Ovary (tissue), 9 donors: ENCODE measurements around the gene EEFSEC. TPM values are rescaled to one million over a fixed set of nuclear protein-coding genes. Genes with fewer than 3 reads are reported as not detected.

ENCODE experiments used
- DNase-seq, 5 donors: peaks; one replicate each; pipeline ENCODE4 v3.0.0-alpha.2; 2019 to 2020
- H3K27ac ChIP-seq, 2 donors: fragments of 200-600 bp; one replicate each; pipeline versions ENCODE4 v1.5.1 to v1.8.0; 2019 to 2022
- H3K27me3 ChIP-seq: fragments of 200-600 bp; one replicate; pipeline ENCODE4 v1.8.0; 2022
- H3K36me3 ChIP-seq: fragments of 200-600 bp; sonication (generic); one replicate; pipeline ENCODE4 v1.5.1; 2019
- H3K4me1 ChIP-seq: one replicate; pipeline ENCODE4 v1.8.1; 2013; ENCODE audit warnings: mild to moderate bottlenecking, moderate library complexity; ENCODE audit not compliant: insufficient read depth
- H3K4me3 ChIP-seq: fragments of 200-600 bp; sonication (generic); one replicate; pipeline ENCODE4 v1.5.1; 2017
- H3K9me3 ChIP-seq, 2 donors: fragments of 200-600 bp in 1 of 2; sonication (generic) in 1 of 2; one replicate each; pipeline versions ENCODE4 v1.5.1 to v1.8.1; 2013 to 2019; ENCODE audit warnings: mild to moderate bottlenecking in 1 of 2, moderate library complexity in 1 of 2
- CTCF ChIP-seq, 3 donors: fragments of 450-650 bp in 2 of 3; fragments of 200-600 bp in 1 of 3; IDR thresholded peaks; one replicate each; pipeline versions ENCODE4 v1.5.1 to v1.8.0; 2016 to 2022; ENCODE audit warnings: antibody characterized with exemption in 3 of 3, mild to moderate bottlenecking in 1 of 3
- EP300 ChIP-seq: sonication (generic); formaldehyde crosslinking; IDR thresholded peaks from one replicate; pipeline ENCODE4 v1.6.1; 2017; ENCODE audit warnings: antibody characterized with exemption
- POLR2A ChIP-seq: fragments of 450-650 bp; IDR thresholded peaks from one replicate; pipeline ENCODE4 v1.6.1; 2017; ENCODE audit warnings: antibody characterized with exemption, mild to moderate bottlenecking, moderate library complexity
- WGBS, 3 donors: extraction: QIAGEN DNeasy Blood & Tissue Kit in 1 of 3; methylation state at CpG; one replicate each; pipeline versions ENCODE4 v1.1.5 to v1.1.7; 2013 to 2017; 5-methylcytosine and 5-hydroxymethylcytosine counted together
- intact Hi-C, 4 donors: fragments of 100-400 bp; cut with DNase I; formaldehyde crosslinking; loops; one replicate each; pipeline versions ENCODE4 v1.11.0 to v1.15.1; 2022 to 2023
- polyA plus RNA-seq, 2 donors: library from polyadenylated mRNA; stranded (reverse); fragments of 200-250 nt in 1 of 2; fragments of 350-450 nt in 1 of 2; fragmentation: Illumina TruSeq in 1 of 2; extraction: RNeasy Lipid Tissue Mini Kit (QIAGEN cat#74804) in 1 of 2; gene quantifications; one replicate each; pipeline ENCODE4 v1.2.3, GENCODE V29; 2013 to 2014
- total RNA-seq, 7 donors: library from RNA; depleted of rRNA in 2 of 7; stranded (reverse); fragments of >200 nt in 2 of 7; fragmentation: NEBNext Ultra II Directional in 3 of 7; extraction: Animal tissue kit (Norgen Biotek cat#: 25700) in 3 of 7; gene quantifications; one replicate each; pipeline versions ENCODE4 v1.1.0 to v1.2.4, GENCODE V29; 2016 to 2023
- donor health status: DM: no; HTN: no; CAD: no; lungs with moderate emphysema.
- donor health status: DM: no; HTN: no; CAD: no.
- donor health status: Bipolar disorder and iron deficiency.
- donor health status: DM: yes; HTN: yes; CAD: no.
- donor health status: DM: no; HTN: no; CAD: no.
- donor health status: DM: yes; HTN: yes; CAD: no.

Gene EEFSEC
- total and polyA plus RNA-seq, 9 donors, result 6.8 to 21.0 (median 15.4) TPM

GRCh38 chr3:128196647-128197046 is 43.4 kb downstream of the EEFSEC start:
- Histone ChIP-seq H3K9me3 (no peaks in the 10 kb centered on the region), H3K4me3 (no peak overlapping the region), H3K4me1 (peaks cover 3% of the 10 kb centered on the region), H3K27me3 (no peaks in the 10 kb centered on the region), H3K36me3 (no peaks in the 10 kb centered on the region), H3K27ac (no peak overlapping the region)
- TF ChIP-seq EP300 (no peak), CTCF (IDR thresholded peaks at IDR 0.05) (no peak), POLR2A (no peak)
- 78 to 83% (median 79%) methylated on average over 4 of the region's 4 CpGs for WGBS, 3 donors
- intact Hi-C loops, result no loop called here
- no peak for DNase-seq

GRCh38 chr3:128197855-128198254 is 44.6 kb downstream of the EEFSEC start:
- intact Hi-C loops, result no loop called here
- Histone ChIP-seq H3K4me3 (no peak overlapping the region), H3K27me3 (no peaks in the 10 kb centered on the region), H3K4me1 (peaks cover 3% of the 10 kb centered on the region), H3K27ac (no peak overlapping the region), H3K9me3 (no peaks in the 10 kb centered on the region), H3K36me3 (no peaks in the 10 kb centered on the region)
- no peak for DNase-seq
- TF ChIP-seq EP300 (no peak), CTCF (IDR thresholded peaks at IDR 0.05) (no peak), POLR2A (no peak)
- WGBS, 3 donors, result 92 to 94% (median 93%) methylated on average over 7 of the region's 7 CpGs

GRCh38 chr3:128198313-128198712 is 45.0 kb downstream of the EEFSEC start:
- Histone ChIP-seq H3K36me3 (no peaks in the 10 kb centered on the region), H3K27me3 (no peaks in the 10 kb centered on the region), H3K9me3 (no peaks in the 10 kb centered on the region), H3K4me3 (no peak overlapping the region), H3K4me1 (peaks cover 3% of the 10 kb centered on the region), H3K27ac (no peak overlapping the region)
- intact Hi-C loops, result no loop called here
- no peak for TF ChIP-seq EP300
- no peak for TF ChIP-seq POLR2A
- TF ChIP-seq CTCF (IDR thresholded peaks at IDR 0.05), result no peak
- no peak for DNase-seq
- WGBS, 3 donors, result 90 to 100% (median 96%) methylated on average over 1 of the region's 1 CpG

GRCh38 chr3:128199110-128199509 is 45.8 kb downstream of the EEFSEC start:
- 81 to 97% (median 92%) methylated on average over 1 of the region's 1 CpG for WGBS, 3 donors
- H3K36me3 ChIP-seq, result no peaks in the 10 kb centered on the region

More at GRCh38 chr3:128199110-128199509, 45.8 kb downstream of the EEFSEC start:
- no peak overlapping the region for H3K4me3 ChIP-seq
- intact Hi-C loops, result no loop called here
- H3K9me3 ChIP-seq, result no peaks in the 10 kb centered on the region
- TF ChIP-seq CTCF (IDR thresholded peaks at IDR 0.05), result no peak
- TF ChIP-seq EP300, result no peak
- no peak for TF ChIP-seq POLR2A
- DNase-seq, result no peak
- H3K27ac ChIP-seq, result no peak overlapping the region
- peaks cover under 1% of the 10 kb centered on the region for H3K4me1 ChIP-seq
- no peaks in the 10 kb centered on the region for H3K27me3 ChIP-seq
